Right lung (tissue), 5 donors: ENCODE measurements around the gene CYSTM1. TPM values are rescaled to one million over a fixed set of nuclear protein-coding genes. Genes with fewer than 3 reads are reported as not detected.

Experiments used
- DNase-seq, 2 donors: peaks; one replicate each; pipeline ENCODE4 v3.0.0-alpha.2; 2013
- polyA plus RNA-seq, 5 donors: library from polyadenylated mRNA; unstranded; fragments of 120-200 nt; gene quantifications; one replicate each; pipeline versions ENCODE4 v1.2.1 to v1.2.3, GENCODE V29; 2013; ENCODE audit warnings: inconsistent platforms in 1 of 5, low replicate concordance in 1 of 5; ENCODE audit not compliant: insufficient read length in 5 of 5, insufficient read depth in 1 of 5

CYSTM1 gene
- polyA plus RNA-seq, 5 donors, result 31.6 to 40.7 (median 33.6) TPM

- no peak for DNase-seq
These were observed 117.4 kb downstream of the CYSTM1 start for GRCh38 chr5:140292212-140293036.

Other genes with a start within 250 kb of the CYSTM1 start
- 10 to 100 TPM in 1 of 5 donors, 1 to 10 TPM in 4; 6.1 to 10.1 (median 7.4) TPM for gene NRG2, start 131.9 kb upstream of the CYSTM1 start, polyA plus RNA-seq
- gene PURA, start 61.1 kb upstream of the CYSTM1 start, polyA plus RNA-seq, result 10 to 100 TPM in 1 of 5 donors, 1 to 10 TPM in 4; 8.1 to 11.1 (median 9.8) TPM
- gene IGIP, start 49.3 kb upstream of the CYSTM1 start, polyA plus RNA-seq, result 1 to 10 TPM; 5.1 to 6.6 (median 5.3) TPM
- gene PFDN1, start 127.9 kb downstream of the CYSTM1 start, polyA plus RNA-seq, result 100 to 1,000 TPM in 1 of 5 donors, 10 to 100 TPM in 4; 92.0 to 116 (median 94.3) TPM
- gene HBEGF, start 171.4 kb downstream of the CYSTM1 start, polyA plus RNA-seq, result 1 to 10 TPM; 5.7 to 9.6 (median 7.6) TPM
- gene SLC4A9, start 185.0 kb downstream of the CYSTM1 start, polyA plus RNA-seq, result under 1 TPM; 0.15 to 0.34 (median 0.25) TPM
- 100 to 1,000 TPM in 4 of 5 donors, 10 to 100 TPM in 1; 97.8 to 144 (median 128) TPM for gene ANKHD1, start 226.6 kb downstream of the CYSTM1 start, polyA plus RNA-seq